Measurements from ENCODE around the gene KCTD2. TPM values are rescaled to one million over a fixed set of nuclear protein-coding genes. Genes with fewer than 3 reads are reported as not detected.

The KCTD2 gene
- total RNA-seq, 3 donors from 2014 or later (not counting 1 experiment from before 2014, with no cell fraction given) = 17.4 to 27.0 (median 24.7) TPM

DNA sequence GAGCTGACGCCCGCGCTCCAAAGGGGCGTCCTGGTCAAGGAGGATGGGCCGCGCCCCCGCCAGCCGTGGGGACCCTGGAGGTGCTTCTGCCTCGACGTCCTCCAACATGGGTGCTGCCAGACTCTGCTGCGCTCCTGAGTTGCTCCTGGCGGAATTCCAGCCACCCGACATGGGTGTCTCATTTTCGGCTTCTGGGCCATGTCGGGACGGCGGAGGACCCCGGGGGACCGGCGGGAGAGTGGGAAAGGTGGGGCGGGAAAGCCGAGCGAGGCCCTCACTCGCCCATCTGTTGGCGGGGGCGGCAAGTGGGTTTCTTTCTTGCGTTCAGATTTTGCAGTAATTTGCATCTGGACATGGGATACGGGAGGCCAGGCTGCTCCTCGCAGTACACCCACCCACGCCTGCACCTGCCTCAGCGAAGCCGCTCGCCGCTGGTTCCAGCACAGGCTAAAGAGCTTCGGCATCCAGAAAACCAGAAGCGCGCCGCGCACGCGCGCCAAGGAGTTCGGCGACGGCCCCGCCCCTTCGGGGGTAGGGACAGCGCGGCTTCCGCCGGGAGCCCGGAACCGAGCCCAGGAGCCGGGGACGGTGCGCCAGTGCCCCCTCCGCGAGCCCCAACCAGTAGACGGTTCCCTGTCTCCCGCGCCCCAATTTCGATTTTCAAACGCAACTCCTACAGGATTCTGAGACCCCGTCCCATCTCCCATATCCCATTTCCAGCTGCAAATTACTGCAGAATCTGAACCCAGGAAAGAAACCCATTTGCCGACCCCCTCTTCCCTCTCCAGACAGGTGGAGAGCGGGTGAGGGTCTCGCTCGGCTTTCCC, 62.6 kb downstream of the KCTD2 start, which contains the start of gene ARMC7:
Gene ARMC7 (plus strand): TSS at position 563 of the 827 bp plus-strand sequence. CDS start 320 bp downstream, outside the sequence.
- peak within 1 kb of the TSS; percentile 93 for H3K4me3 ChIP-seq (ENCODE audit: low read length)
- no peaks in the 10 kb centered on the region for H3K9me3 ChIP-seq (ENCODE audit: control insufficient read depth, insufficient read depth, low read length)
- TF ChIP-seq, protein P1, sequence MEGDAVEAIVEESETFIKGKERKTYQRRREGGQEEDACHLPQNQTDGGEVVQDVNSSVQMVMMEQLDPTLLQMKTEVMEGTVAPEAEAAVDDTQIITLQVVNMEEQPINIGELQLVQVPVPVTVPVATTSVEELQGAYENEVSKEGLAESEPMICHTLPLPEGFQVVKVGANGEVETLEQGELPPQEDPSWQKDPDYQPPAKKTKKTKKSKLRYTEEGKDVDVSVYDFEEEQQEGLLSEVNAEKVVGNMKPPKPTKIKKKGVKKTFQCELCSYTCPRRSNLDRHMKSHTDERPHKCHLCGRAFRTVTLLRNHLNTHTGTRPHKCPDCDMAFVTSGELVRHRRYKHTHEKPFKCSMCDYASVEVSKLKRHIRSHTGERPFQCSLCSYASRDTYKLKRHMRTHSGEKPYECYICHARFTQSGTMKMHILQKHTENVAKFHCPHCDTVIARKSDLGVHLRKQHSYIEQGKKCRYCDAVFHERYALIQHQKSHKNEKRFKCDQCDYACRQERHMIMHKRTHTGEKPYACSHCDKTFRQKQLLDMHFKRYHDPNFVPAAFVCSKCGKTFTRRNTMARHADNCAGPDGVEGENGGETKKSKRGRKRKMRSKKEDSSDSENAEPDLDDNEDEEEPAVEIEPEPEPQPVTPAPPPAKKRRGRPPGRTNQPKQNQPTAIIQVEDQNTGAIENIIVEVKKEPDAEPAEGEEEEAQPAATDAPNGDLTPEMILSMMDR (IDR thresholded peaks at IDR 0.05) = no peak
- intact Hi-C loops (cut with micrococcal nuclease) = loop anchor here (5.0 kb wide), 2 partner anchors 43 to 73 kb away; partner anchors contain the start of genes JPT1 and SUMO2
- H3K27ac Mint-ChIP-seq = peak within 1 kb of the TSS; percentile 74 to 79
- no peaks in the 10 kb centered on the region for H3K9me3 Mint-ChIP-seq
- ATAC-seq (peak; percentile 82 to 89 (median 83)), DNase-seq (peak; percentile 89 to 94)
- peak within 1 kb of the TSS; percentile 65 for H3K27ac ChIP-seq (ENCODE audit: low read length)
- H3K4me1 Mint-ChIP-seq = peaks cover 30 to 35% of the 10 kb centered on the region in 2 donors
- H3K36me3 Mint-ChIP-seq = no peaks in the 10 kb centered on the region
- peak within 1 kb of the TSS; percentile 89 for H3K4me3 Mint-ChIP-seq
- no peaks in the 10 kb centered on the region for H3K27me3 ChIP-seq (ENCODE audit: control insufficient read depth, insufficient read depth, low read length)
- peaks cover 2% of the 10 kb centered on the region for H3K36me3 ChIP-seq (ENCODE audit: control insufficient read depth, insufficient read depth, low read length)
- whole genome bisulfite sequencing (ENCODE audit: insufficient coverage) = under 1% methylated on average over 68 of the region's 68 CpGs
- no peaks in the 10 kb centered on the region for H3K27me3 Mint-ChIP-seq (ENCODE audit: low read depth in 2 of 2)
- peaks cover 36% of the 10 kb centered on the region for H3K4me1 ChIP-seq (ENCODE audit: control insufficient read depth, insufficient read depth, low read length)

DNA sequence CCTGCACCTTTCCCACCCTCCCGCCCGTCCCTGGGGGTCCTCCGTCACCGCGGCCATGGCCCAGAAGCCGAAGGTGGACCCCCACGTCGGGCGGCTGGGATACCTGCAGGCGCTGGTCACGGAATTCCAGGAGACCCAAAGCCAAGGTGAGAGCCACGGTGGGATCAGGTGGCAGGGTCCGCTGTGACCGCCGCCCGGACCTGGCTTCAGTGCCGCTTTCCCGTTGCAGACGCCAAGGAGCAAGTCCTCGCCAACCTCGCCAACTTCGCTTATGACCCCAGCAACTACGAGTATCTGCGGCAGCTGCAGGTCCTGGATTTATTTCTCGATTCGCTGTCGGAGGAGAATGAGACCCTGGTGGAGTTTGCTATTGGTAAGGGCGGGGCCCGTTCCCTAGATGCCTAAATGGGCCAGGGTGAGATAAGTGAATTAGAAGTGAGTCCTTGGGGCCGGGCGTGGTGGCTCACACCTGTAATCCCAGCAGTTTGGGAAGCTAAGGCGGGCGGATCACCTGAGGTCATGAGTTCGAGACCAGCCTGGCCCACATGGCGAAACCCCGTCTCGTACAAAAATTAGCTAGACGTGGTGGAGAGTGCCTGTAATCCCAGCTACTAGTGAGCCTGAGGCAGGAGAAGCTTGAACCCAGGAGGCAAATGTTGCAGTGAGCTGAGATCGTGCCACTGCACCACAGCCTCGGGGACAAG, 63.4 kb downstream of the KCTD2 start:
- peak overlapping the region; percentile 74 to 79 for H3K27ac Mint-ChIP-seq
- TF ChIP-seq, protein P1 (IDR thresholded peaks at IDR 0.05) = no peak
- intact Hi-C loops (cut with micrococcal nuclease) = loop anchor here (5.0 kb wide), 1 partner anchor 42 kb away; the partner anchor contains the start of gene JPT1

DNA sequence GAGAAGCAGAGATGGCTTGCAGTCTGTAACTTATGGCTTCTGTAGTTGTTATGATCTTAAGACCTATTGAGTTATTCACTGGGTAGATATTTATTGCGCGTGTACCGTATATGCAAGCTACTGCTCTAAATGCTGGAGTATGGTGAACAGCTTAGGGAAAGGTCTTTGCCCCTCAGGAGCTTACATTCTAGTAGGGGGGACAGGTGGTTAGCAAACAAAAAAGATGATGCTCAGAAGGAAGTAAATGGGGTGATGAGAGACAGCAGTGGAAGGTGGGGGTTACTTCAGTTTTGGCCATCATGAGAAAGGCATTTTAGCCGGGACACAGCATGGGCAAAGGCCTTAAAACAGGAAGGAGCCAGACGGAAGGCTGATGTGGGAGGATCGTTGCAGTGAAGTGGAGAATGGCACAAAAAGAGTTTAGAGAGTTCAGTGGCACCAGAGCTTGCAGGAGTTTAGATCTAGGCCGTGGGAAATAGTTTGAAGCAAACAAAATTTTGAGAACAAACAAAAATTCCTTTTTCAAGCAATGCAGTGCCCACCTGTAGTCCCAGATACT, 64.8 kb downstream of the KCTD2 start:
- H3K36me3 Mint-ChIP-seq = no peaks in the 10 kb centered on the region
- no peaks in the 10 kb centered on the region for H3K27me3 Mint-ChIP-seq (ENCODE audit: low read depth in 2 of 2)
- TF ChIP-seq, protein P1 (IDR thresholded peaks at IDR 0.05) = no peak
- no peaks in the 10 kb centered on the region for H3K9me3 ChIP-seq (ENCODE audit: control insufficient read depth, insufficient read depth, low read length)
- H3K27ac Mint-ChIP-seq = peak overlapping the region; percentile 5 to 19
- no peak overlapping the region for H3K27ac ChIP-seq (ENCODE audit: low read length)
- DNase-seq (no peak), ATAC-seq (no peak)
- 93% methylated on average over 7 of the region's 7 CpGs for WGBS (ENCODE audit: insufficient coverage)
- H3K4me1 Mint-ChIP-seq = peaks cover 36 to 40% of the 10 kb centered on the region in 2 donors
- H3K9me3 Mint-ChIP-seq = no peaks in the 10 kb centered on the region
- H3K4me3 Mint-ChIP-seq = peak overlapping the region; percentile 55
- intact Hi-C loops (cut with micrococcal nuclease) = loop anchor here (5.0 kb wide), 1 partner anchor 40 kb away; the partner anchor contains the start of gene JPT1
- H3K4me1 ChIP-seq (ENCODE audit: control insufficient read depth, insufficient read depth, low read length) = peaks cover 44% of the 10 kb centered on the region
- no peaks in the 10 kb centered on the region for H3K27me3 ChIP-seq (ENCODE audit: control insufficient read depth, insufficient read depth, low read length)
- H3K36me3 ChIP-seq (ENCODE audit: control insufficient read depth, insufficient read depth, low read length) = peaks cover 4% of the 10 kb centered on the region
- H3K4me3 ChIP-seq (ENCODE audit: low read length) = no peak overlapping the region

More for the DNA sequence above, 63.4 kb downstream of the KCTD2 start:
- peak overlapping the region; percentile 65 for H3K27ac ChIP-seq (ENCODE audit: low read length)
- H3K4me3 Mint-ChIP-seq = peak overlapping the region; percentile 88
- no peaks in the 10 kb centered on the region for H3K36me3 Mint-ChIP-seq
- no peaks in the 10 kb centered on the region for H3K27me3 Mint-ChIP-seq (ENCODE audit: low read depth in 2 of 2)
- WGBS (ENCODE audit: insufficient coverage) = 27% methylated on average over 38 of the region's 40 CpGs
- peak in 1 of 2 donors; percentile 49 for DNase-seq
- peaks cover 42% of the 10 kb centered on the region for H3K4me1 ChIP-seq (ENCODE audit: control insufficient read depth, insufficient read depth, low read length)
- H3K36me3 ChIP-seq (ENCODE audit: control insufficient read depth, insufficient read depth, low read length) = peaks cover 2% of the 10 kb centered on the region
- peak overlapping the region; percentile 93 for H3K4me3 ChIP-seq (ENCODE audit: low read length)
- H3K9me3 ChIP-seq (ENCODE audit: control insufficient read depth, insufficient read depth, low read length) = no peaks in the 10 kb centered on the region
- no peaks in the 10 kb centered on the region for H3K27me3 ChIP-seq (ENCODE audit: control insufficient read depth, insufficient read depth, low read length)
- H3K9me3 Mint-ChIP-seq = no peaks in the 10 kb centered on the region
- H3K4me1 Mint-ChIP-seq = peaks cover 36 to 40% of the 10 kb centered on the region in 2 donors
- no peak for ATAC-seq
